ENCODE measurements around the gene MUCL3.

DNA sequence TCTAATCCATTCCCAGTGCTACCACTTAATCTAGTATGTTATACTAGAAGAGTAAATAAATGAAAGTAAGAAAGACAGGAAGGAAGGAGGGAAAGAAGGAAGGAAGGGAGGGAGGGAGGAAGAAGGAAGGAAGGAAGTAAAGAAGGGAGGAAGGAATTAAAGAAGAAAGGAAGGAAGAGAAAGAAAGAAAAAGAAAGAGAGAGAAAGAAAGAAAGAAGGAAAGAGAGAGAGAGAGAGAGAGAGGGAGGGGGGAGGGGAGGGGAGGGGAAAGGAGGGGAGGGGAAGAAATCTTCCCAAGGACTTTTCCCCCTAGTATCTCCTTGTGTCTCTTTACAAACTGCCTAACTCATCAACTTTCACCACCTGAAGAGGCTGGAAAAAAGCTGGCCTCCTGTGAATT lies 21.9 kb downstream of the MUCL3 start:
- no peak for TF ChIP-seq CTCF (IDR thresholded peaks at IDR 0.05)
- no peak for TF ChIP-seq POLR2A (IDR thresholded peaks at IDR 0.05)
